Measurements from ENCODE around the gene GRM4.
"Not testable (repeated sequence)": the region's sequence is repeated elsewhere in the genome, so short reads cannot be mapped to it uniquely, and the experiment has no call there.

Gene GRM4
- 0 reads per million in 4 donors for total RNA-seq

- no peak for DNase-seq
These were observed at the start of gene GRM4 for GRCh38 chr6:34146021-34146782. TSS of gene GRM4 (minus strand) at chr6:34146087. CDS start at chr6:34133496, 12,591 bp downstream.

- no peak for DNase-seq
These were observed 48.9 kb upstream of the GRM4 start for GRCh38 chr6:34194772-34195171.

GRCh38 chr6:34190504-34191122 is 44.7 kb upstream of the GRM4 start:
- no peak for DNase-seq

GRCh38 chr6:34189806-34190503 is 44.1 kb upstream of the GRM4 start:
- peak in 2 of 5 donors; percentile 32 to 34 for DNase-seq

GRCh38 chr6:34184726-34185125 is 38.8 kb upstream of the GRM4 start:
- not testable (repeated sequence) for DNase-seq

GRCh38 chr6:34182751-34183531 is 37.1 kb upstream of the GRM4 start:
- peak in 4 of 5 donors; percentile 50 to 86 (median 58) for DNase-seq

GRCh38 chr6:34181908-34182307 is 36.0 kb upstream of the GRM4 start:
- DNase-seq: no peak

GRCh38 chr6:34179106-34179720 is 33.3 kb upstream of the GRM4 start:
- DNase-seq: no peak

- DNase-seq: no peak
These were observed 32.6 kb upstream of the GRM4 start for GRCh38 chr6:34178357-34179105.

- no peak for DNase-seq
These were observed 31.3 kb upstream of the GRM4 start for GRCh38 chr6:34177181-34177591.

- no peak for DNase-seq
These were observed 30.6 kb upstream of the GRM4 start for GRCh38 chr6:34176261-34177031.

- no peak for DNase-seq
These were observed 29.0 kb upstream of the GRM4 start for GRCh38 chr6:34174846-34175399.

GRCh38 chr6:34172961-34173775 is 27.3 kb upstream of the GRM4 start:
- DNase-seq: no peak

GRCh38 chr6:34170346-34170745 is 24.5 kb upstream of the GRM4 start:
- DNase-seq: no peak

- no peak for DNase-seq
These were observed 24.0 kb upstream of the GRM4 start for GRCh38 chr6:34169897-34170296.

GRCh38 chr6:34161857-34162515 is 16.1 kb upstream of the GRM4 start:
- no peak for DNase-seq

GRCh38 chr6:34159844-34160243 is 14.0 kb upstream of the GRM4 start:
- no peak for DNase-seq

- no peak for DNase-seq
These were observed 13.0 kb upstream of the GRM4 start for GRCh38 chr6:34158876-34159275.

- no peak for DNase-seq
These were observed 12.0 kb upstream of the GRM4 start for GRCh38 chr6:34157851-34158250.

All from T-helper 1 cell (primary cell).